Measurements from ENCODE around the gene NPRL2.
A peak's percentile ranks its signal among the peaks of the same experiment; 100 is the strongest.

NPRL2 gene

DNA sequence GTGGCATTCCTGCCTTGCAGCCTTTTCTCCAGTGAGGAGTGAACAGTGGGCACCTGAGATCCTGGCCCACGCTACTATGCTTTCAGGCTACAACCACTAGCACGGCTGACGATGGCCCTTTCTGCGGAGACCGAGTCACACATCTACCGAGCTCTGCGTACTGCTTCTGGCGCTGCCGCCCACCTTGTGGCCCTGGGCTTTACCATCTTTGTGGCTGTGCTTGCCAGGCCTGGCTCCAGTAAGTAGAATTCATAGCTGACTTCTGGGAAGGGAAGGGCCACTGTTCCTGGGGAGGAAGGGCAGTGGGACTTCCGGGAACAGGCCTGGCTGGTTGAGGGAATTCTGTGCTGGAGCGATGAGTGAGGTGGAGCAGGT lies 735 bp upstream of the NPRL2 start:
- DNase-seq: peak in 1 of 58 donors; percentile 39

- DNase-seq: peak in 1 of 58 donors; percentile 63
Measured at GRCh38 chr3:50350213-50350526, 405 bp downstream of the NPRL2 start.

GRCh38 chr3:50347187-50347813 lies 3.3 kb downstream of the NPRL2 start:
- DNase-seq: peak in 50 of 58 donors; percentile 6 to 65 (median 35)

DNA sequence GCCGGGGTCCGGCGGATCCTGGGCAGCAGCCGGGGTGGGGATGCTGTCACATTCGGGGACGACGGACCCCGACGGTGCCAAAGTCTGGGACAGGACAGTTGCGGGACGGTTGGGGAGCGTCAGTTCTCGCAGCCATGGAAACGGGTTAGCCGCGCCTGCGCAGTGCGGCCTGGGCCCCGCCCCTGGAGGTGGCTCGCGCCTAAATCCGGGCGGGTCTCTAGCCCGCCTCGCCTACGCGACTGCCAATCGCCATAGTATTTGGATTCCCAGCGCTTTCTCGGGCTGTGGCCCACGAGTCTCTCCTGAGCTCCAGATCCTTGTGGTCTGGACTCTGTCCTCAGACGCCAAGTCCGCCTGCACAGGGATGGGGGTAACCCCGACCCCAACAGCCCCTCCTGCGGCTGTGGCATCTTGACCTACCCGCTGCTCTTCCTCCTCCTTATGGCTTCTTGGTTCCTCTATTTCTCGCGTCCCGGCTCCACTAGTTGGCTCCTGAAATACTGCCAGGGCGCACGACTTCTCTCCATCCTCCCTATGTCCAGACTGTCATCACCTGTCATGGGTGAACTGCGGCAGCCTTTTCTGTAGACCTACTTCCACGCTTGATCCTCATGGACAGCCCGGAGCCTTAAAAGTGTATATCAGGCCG lies 4.9 kb downstream of the NPRL2 start, which contains the start of gene ZMYND10:
Gene ZMYND10, minus strand, starts transcription at position 147 of the 649 bp plus-strand sequence. CDS start 153 bp downstream, outside the sequence.
- peak in 30 of 58 donors; percentile 10 to 65 (median 28) for DNase-seq

DNA sequence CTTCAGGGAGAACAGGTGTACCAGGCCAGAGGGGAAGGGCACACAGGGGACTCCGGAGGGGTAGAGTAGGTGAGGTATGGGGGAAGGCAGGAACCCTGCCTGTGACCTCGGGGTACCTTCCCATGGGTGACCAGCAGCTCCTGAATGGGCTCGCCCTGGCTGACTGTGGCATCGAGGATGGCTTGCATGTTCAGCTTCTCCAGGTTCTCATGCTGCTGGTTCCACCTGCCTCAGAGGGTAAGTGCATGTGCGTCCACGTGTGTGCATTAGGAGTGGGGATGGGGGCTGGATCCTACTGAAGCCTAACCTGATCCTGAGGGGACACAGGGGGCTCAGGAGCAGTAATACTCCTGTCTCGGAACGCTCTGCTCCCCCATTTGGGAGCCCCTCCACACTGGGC lies 5.6 kb downstream of the NPRL2 start:
- no peak for DNase-seq

- DNase-seq: no peak
Measured at GRCh38 chr3:50342813-50343633, 7.6 kb downstream of the NPRL2 start.

DNA sequence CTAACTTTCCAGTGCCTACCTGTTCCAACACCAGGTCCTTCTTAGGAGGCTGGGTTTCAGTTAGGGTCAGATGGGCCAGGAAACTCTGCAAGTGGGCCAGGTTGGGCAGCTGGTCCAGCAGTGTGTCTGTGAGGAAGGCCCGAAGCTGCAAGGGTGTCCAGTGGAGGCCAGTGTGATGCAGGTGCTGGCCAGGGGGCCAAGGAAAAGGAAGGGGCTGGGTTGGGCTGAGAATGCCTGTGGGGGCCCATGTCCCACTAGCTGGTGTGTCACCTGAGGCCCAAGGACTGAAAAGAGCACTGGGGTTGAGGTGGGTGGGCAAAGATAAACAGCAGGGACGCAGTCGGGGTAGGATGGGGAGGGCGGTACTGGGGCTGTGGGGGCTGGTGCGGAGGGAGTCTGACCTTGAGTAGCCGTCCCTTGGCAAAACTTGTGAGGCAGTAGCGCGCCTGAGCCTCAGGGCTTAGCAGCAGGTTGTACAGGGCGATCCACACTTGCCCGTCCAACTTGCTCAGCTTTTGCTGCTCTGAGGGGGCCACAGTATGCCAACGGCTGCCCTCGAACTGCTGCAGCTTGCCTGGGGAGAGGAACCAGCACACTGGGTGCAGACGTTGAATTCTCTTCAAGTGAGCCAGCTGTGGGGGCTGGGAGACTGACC lies 8.5 kb downstream of the NPRL2 start:
- no peak for DNase-seq

- no peak for DNase-seq
Measured at GRCh38 chr3:50341537-50341936, 9.0 kb downstream of the NPRL2 start.

DNA sequence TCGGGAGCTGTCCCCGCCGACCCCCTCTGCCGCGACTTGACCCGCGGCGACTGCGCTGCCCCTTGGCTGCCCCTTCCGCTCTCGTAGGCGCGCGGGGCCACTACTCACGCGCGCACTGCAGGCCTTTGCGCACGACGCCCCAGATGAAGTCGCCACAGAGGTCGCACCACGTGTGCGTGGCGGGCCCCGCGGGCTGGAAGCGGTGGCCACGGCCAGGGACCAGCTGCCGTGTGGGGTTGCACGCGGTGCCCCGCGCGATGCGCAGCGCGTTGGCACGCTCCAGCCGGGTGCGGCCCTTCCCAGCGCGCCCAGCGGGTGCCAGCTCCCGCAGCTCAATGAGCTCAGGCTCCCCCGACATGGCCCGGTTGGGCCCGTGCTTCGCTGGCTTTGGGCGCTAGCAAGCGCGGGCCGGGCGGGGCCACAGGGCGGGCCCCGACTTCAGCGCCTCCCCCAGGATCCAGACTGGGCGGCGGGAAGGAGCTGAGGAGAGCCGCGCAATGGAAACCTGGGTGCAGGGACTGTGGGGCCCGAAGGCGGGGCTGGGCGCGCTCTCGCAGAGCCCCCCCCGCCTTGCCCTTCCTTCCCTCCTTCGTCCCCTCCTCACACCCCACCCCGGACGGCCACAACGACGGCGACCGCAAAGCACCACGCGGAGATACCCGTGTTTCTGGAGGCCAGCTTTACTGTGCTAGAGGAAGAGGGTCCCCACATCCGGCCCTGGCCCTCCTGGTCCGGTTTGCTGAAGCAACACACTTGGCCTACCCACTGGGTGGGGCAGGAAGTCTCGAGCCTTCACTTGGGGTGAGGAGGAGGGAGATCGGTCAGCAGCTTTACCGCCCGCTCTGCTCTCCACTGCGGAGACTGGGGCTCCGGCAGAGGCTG lies 9.9 kb downstream of the NPRL2 start, which contains the start of gene RASSF1:
Gene RASSF1, minus strand, starts transcription at position 389 of the 882 bp plus-strand sequence. Its CDS starts 31 bp downstream, at position 358.
- DNase-seq: peak in 3 of 58 donors; percentile 20 to 40 (median 35)

DNA sequence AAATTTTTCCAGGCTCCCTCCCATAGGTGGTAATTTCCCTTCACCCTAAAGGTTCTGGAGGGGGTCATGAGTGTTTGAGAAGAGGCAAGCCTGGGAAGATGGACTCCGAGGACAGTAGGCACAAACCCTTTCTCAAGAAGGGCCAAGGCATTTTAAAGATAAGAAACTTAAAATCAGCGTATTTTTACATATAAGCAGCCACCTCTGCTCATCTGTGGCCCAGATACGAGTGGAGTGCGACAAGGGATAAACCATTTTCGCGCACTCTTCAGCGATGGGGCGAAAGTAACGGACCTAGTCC lies 10.5 kb downstream of the NPRL2 start:
- DNase-seq: no peak

- DNase-seq: no peak
Measured at GRCh38 chr3:50339485-50340146, 11.0 kb downstream of the NPRL2 start.

GRCh38 chr3:50338965-50339364 lies 11.6 kb downstream of the NPRL2 start:
- DNase-seq: no peak

DNA sequence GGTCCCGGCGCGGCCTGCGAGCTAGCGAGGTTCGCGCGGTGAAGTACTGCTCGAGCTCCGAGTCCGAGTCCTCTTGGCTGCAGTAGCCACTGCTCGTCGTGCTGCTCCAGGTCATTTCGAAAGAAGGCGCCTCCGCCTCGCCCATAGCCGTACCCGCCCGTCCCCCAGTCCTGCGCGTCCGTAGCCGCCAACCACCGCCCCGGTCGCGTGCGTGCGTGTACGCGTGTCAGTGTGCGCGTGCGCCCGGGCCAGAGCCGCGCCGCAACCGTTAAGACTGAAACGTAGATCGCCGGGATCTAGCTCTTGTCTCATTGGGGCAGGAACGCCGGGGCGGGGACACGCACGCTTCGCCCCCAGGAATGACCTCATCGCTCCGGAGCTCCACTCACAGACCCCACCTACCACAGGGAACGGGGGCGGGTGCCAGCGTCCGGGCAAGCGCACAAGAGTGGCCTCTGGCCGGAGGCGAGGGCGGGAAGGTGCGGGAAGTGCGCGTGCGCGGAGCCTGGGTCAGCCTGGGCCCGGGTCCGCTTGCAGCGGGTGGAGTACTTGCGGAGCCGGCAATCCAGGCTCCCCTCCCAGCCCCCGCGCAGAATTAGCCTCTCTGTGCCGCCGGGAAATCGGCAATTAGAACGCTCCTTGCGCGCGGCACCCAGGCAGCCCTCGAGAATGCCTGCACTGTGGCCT lies 13.3 kb downstream of the NPRL2 start:
- peak; percentile 85 to 99 (median 97) for DNase-seq

DNA sequence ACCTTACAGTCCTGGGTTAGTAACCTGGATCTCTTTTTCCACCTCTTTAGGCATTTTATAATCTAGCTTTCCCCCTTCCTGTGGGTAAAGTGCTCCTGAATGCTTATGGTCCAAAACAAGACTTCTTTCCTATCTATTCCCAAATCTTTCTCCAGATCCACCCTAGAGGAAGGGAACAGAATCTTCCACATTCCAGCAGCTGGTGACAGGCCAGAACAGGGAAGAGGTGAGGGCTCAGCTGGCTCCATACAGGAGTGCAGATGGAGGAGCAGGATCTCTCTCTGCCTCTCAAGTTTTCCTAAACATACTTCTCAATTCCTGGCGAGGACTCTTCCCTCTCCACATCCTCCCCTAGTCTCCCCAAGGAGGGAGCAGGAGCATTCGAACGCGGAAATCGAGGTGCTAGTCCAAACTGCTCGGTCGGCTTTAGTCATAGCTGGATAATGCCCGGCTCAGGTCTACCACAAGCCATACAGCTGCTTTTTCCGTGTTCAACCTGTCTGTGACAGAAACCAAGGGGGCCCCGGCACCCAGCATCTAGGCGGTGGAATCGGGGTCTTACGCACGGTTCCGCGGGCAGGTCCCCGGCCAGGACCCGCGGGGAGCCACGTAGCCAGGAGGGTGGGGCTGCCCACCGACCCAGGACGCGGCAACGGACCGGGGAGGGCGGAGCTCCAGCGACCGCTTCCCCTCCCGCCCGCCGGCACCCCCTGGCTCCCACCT lies 14.0 kb downstream of the NPRL2 start:
- DNase-seq: peak in 3 of 58 donors; percentile 27 to 59 (median 52)

GRCh38 chr3:50334339-50335075 lies 16.1 kb downstream of the NPRL2 start:
- DNase-seq: no peak

DNA sequence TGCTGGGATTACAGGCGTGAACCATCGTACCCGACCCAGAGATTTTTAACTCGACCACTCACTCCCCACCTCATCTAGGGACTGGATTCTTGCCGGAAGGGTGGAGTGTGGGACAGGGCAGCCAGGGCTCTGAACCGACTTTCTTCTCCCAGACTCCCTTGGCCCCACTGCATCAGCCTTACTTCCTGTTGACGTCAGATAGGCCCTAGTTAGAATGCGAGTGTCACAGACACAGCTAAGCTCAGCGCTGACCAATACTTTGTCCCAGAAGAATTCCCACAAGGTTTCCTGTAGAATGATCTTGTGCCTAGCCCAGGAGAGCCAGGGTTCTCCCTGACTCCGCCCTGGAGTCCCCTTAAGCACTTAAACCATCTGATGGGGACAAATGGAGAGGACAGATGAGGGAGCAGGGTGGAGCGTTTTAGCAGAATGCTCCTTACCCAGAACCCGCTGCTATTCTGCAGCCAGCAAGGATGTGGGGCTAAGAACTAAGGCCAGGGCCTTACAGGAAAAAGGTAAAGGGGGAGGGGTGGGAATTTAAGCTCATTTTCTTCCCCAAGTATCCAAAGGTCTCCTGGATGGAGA lies 16.7 kb downstream of the NPRL2 start:
- no peak for DNase-seq

GRCh38 chr3:50331364-50331907 lies 19.1 kb downstream of the NPRL2 start:
- DNase-seq: no peak

Data from anterior cingulate cortex (tissue), 58 donors.